HEK293T (cell line): ENCODE measurements around the gene PHETA2.

ENCODE experiments used
- BHLHE40 ChIP-seq: fragments of 450-650 bp; IDR thresholded peaks from 2 replicates; pipeline ENCODE4 v1.6.1; 2016; ENCODE audit warnings: mild to moderate bottlenecking, moderate library complexity, borderline replicate concordance
- ELF4 ChIP-seq: fragments of 450-650 bp; IDR thresholded peaks from 2 replicates; pipeline ENCODE4 v1.6.1; 2017; ENCODE audit warnings: antibody characterized with exemption
- FOXM1 ChIP-seq: fragments of 450-650 bp; IDR thresholded peaks from 2 replicates; pipeline ENCODE4 v1.6.1; 2017; ENCODE audit warnings: mild to moderate bottlenecking, borderline replicate concordance
- L3MBTL2 ChIP-seq: fragments of 450-650 bp; conservative IDR thresholded peaks from 2 replicates; pipeline ENCODE4 v1.6.1; 2016; ENCODE audit warnings: mild to moderate bottlenecking
- LEF1 ChIP-seq: fragments of 450-650 bp; IDR thresholded peaks from 2 replicates; pipeline ENCODE4 v1.6.1; 2017; ENCODE audit warnings: mild to moderate bottlenecking, borderline replicate concordance
- NFRKB ChIP-seq: fragments of 450-650 bp; IDR thresholded peaks from 2 replicates; pipeline ENCODE4 v1.6.1; 2016; ENCODE audit warnings: mild to moderate bottlenecking, moderate library complexity
- PKNOX1 ChIP-seq: fragments of 450-650 bp; IDR thresholded peaks from 2 replicates; pipeline ENCODE4 v1.6.1; 2016
- SP1 ChIP-seq: fragments of 450-650 bp; IDR thresholded peaks from 2 replicates; pipeline ENCODE4 v1.6.1; 2017
- SUZ12 ChIP-seq: fragments of 450-650 bp; IDR thresholded peaks from 2 replicates; pipeline ENCODE4 v1.6.1; 2016; ENCODE audit warnings: mild to moderate bottlenecking
- TARDBP ChIP-seq: fragments of 450-650 bp; IDR thresholded peaks from 2 replicates; pipeline ENCODE4 v1.6.1; 2016
- ZNF384 ChIP-seq: fragments of 450-650 bp; IDR thresholded peaks from 2 replicates; pipeline ENCODE4 v1.6.1; 2016

- no peak for TF ChIP-seq FOXM1
- no peak for TF ChIP-seq ELF4
- no peak for TF ChIP-seq L3MBTL2
- TF ChIP-seq ZNF384, result no peak
- no peak for TF ChIP-seq LEF1
- TF ChIP-seq PKNOX1, result no peak
- TF ChIP-seq SUZ12, result no peak
- no peak for TF ChIP-seq BHLHE40
- no peak for TF ChIP-seq NFRKB
- TF ChIP-seq SP1, result no peak
- TF ChIP-seq TARDBP, result no peak
These were observed 2.9 kb downstream of the PHETA2 start for GRCh38 chr22:42076764-42077485.
